GM12878 (cell line): Measurements from ENCODE around the gene PSMA2. TPM values are rescaled to one million over a fixed set of nuclear protein-coding genes. Genes with fewer than 3 reads are reported as not detected.

Experiments used
- ATF3 ChIP-seq: IDR thresholded peaks from 2 replicates; pipeline ENCODE4 v1.6.1; 2011; ENCODE audit warnings: low read depth, mild to moderate bottlenecking, low read length, moderate library complexity, borderline replicate concordance; ENCODE audit errors: extremely low read depth
- BCL11A ChIP-seq: IDR thresholded peaks from 2 replicates; pipeline ENCODE4 v1.6.1; 2011; ENCODE audit warnings: low read depth, low read length
- CHD2 ChIP-seq: IDR thresholded peaks from 2 replicates; pipeline ENCODE4 v1.6.1; 2011; ENCODE audit warnings: low read depth, low read length, improper control_type of control experiment, borderline replicate concordance
- E4F1 ChIP-seq: fragments of 450-650 bp; IDR thresholded peaks from 2 replicates; pipeline ENCODE4 v1.6.1; 2018; ENCODE audit warnings: borderline replicate concordance, mild to moderate bottlenecking; ENCODE audit not compliant: partially characterized antibody
- EED ChIP-seq: sonication (generic); IDR thresholded peaks from 2 replicates; pipeline ENCODE4 v1.6.1; 2016; ENCODE audit warnings: antibody characterized with exemption, low read depth
- FOXK2 ChIP-seq: fragments of 450-650 bp; IDR thresholded peaks from 2 replicates; pipeline ENCODE4 v1.6.1; 2017; ENCODE audit warnings: mild to moderate bottlenecking, moderate library complexity
- GABPA ChIP-seq: IDR thresholded peaks from 2 replicates; pipeline ENCODE4 v1.6.1; 2014; ENCODE audit warnings: antibody characterized with exemption, low read depth, mild to moderate bottlenecking, inconsistent platforms
- HCFC1 ChIP-seq: fragments of 150-350 bp; IDR thresholded peaks from 2 replicates; pipeline ENCODE4 v1.6.1; 2014; ENCODE audit warnings: low read length
- HDGF ChIP-seq: fragments of 450-650 bp; IDR thresholded peaks from 2 replicates; pipeline ENCODE4 v1.6.1; 2016; ENCODE audit warnings: antibody characterized with exemption
- HSF1 ChIP-seq: fragments of 150-350 bp; IDR thresholded peaks from 2 replicates; pipeline ENCODE4 v1.6.1; 2014; ENCODE audit warnings: mild to moderate bottlenecking, low read depth, low read length
- IRF3 ChIP-seq: fragments of 450-650 bp; IDR thresholded peaks from 2 replicates; pipeline ENCODE4 v1.6.1; 2014; ENCODE audit warnings: mild to moderate bottlenecking
- MXI1 ChIP-seq: fragments of 150-350 bp; IDR thresholded peaks from 2 replicates; pipeline ENCODE4 v1.6.1; 2011; ENCODE audit warnings: low read depth, mild to moderate bottlenecking, inconsistent platforms, low read length, improper control_type of control experiment
- NBN ChIP-seq: fragments of 450-650 bp; IDR thresholded peaks from 2 replicates; pipeline ENCODE4 v1.6.1; 2016
- POLR2A ChIP-seq: IDR thresholded peaks from 2 replicates; pipeline ENCODE4 v1.6.1; 2011; ENCODE audit warnings: low read depth, mild to moderate bottlenecking, low read length
- RAD21 ChIP-seq: IDR thresholded peaks from 2 replicates; pipeline ENCODE4 v1.6.1; 2011; ENCODE audit warnings: mild to moderate bottlenecking, low read depth, low read length, moderate library complexity; ENCODE audit not compliant: insufficient read depth
- RB1 ChIP-seq: fragments of 450-650 bp; formaldehyde crosslinking; IDR thresholded peaks from 2 replicates; pipeline ENCODE4 v1.6.1; 2017; ENCODE audit warnings: mild to moderate bottlenecking, borderline replicate concordance
- RBBP5 ChIP-seq: fragments of 200-600 bp; sonication (generic); conservative IDR thresholded peaks from 2 replicates; pipeline ENCODE4 v1.6.1; 2016
- RELB ChIP-seq: fragments of 450-650 bp; IDR thresholded peaks from 2 replicates; pipeline ENCODE4 v1.6.1; 2017; ENCODE audit warnings: low read depth, mild to moderate bottlenecking, moderate library complexity
- SIN3A ChIP-seq: IDR thresholded peaks from 2 replicates; pipeline ENCODE4 v1.6.1; 2012; ENCODE audit warnings: low read depth, low read length, improper control_type of control experiment
- STAT1 ChIP-seq: fragments of 450-650 bp; conservative IDR thresholded peaks from 2 replicates; pipeline ENCODE4 v1.6.1; 2014; ENCODE audit warnings: antibody characterized with exemption, mild to moderate bottlenecking
- ZBED1 ChIP-seq: IDR thresholded peaks from 2 replicates; pipeline ENCODE4 v1.6.1; 2016; ENCODE audit warnings: borderline replicate concordance
- ZNF24 ChIP-seq: fragments of 450-650 bp; IDR thresholded peaks from 2 replicates; pipeline ENCODE4 v1.6.1; 2017; ENCODE audit warnings: antibody characterized with exemption, mild to moderate bottlenecking
- ZNF384 ChIP-seq: IDR thresholded peaks from 2 replicates; pipeline ENCODE4 v1.6.1; 2012; ENCODE audit warnings: low read depth, mild to moderate bottlenecking, low read length, improper control_type of control experiment, borderline replicate concordance
- ZSCAN29 ChIP-seq: fragments of 450-650 bp; IDR thresholded peaks from 2 replicates; pipeline ENCODE4 v1.6.1; 2017; ENCODE audit warnings: mild to moderate bottlenecking, moderate library complexity
- polyA plus RNA-seq, 11 experiments: library from polyadenylated mRNA; depleted of rRNA in 4 of 11; unstranded in 6 of 11; stranded (reverse) in 5 of 11; fragments of >200 nt; fragmentation: Nextera tagmentation in 4 of 11; fragmentation: Illumina TruSeq in 1 of 11; extraction: Ambion mirVana in 4 of 11; extraction: Trizol in 1 of 11; gene quantifications; 1 replicate in 1 of 11; 2 replicates in 10 of 11; pipeline versions ENCODE4 v1.2.1 to v1.2.3, GENCODE V29; 2011 to 2016; ENCODE audit warnings: inconsistent platforms in 2 of 11, missing spikeins in 2 of 11, low read depth in 1 of 11
- total RNA-seq, 4 experiments: library from RNA; depleted of rRNA in 3 of 4; stranded (reverse); fragments of >200 nt in 3 of 4; fragmentation: Illumina TruSeq in 1 of 4; extraction: Trizol in 1 of 4; gene quantifications; 2 replicates each; pipeline versions ENCODE4 v1.2.1 to v1.2.3, GENCODE V29; 2013 to 2021

Gene PSMA2
- total and polyA plus RNA-seq, 10 of the 15 experiments (the other 5 are each of a cell fraction or from before 2014, with no cell fraction given), result 129 to 1,223 (median 317) TPM

GRCh38 chr7:42911454-42912447 lies 20.2 kb downstream of the PSMA2 start, which contains the start of gene C7orf25 (continued):
- TF ChIP-seq E4F1 (peak; percentile 56), NBN (no peak; the same call in 1 of the 2 replicates), STAT1 (peak; percentile 66; the same call in 1 of the 2 replicates), ZBED1 (no peak), POLR2A (peak; percentile 72), RB1 (no peak; the same call in 1 of the 2 replicates), HDGF (peak; percentile 77; the same call in 1 of the 2 replicates), HCFC1 (peak; percentile 91), SIN3A (no peak), EED (0 out of 2 replicates have a peak, but pooled peaks have one; percentile 37), RELB (0 out of 2 replicates have a peak, but pooled peaks have one; percentile 29), IRF3 (0 out of 2 replicates have a peak, but pooled peaks have one; percentile 37), GABPA (peak; percentile 79), ATF3 (peak; percentile 71; the same call in 1 of the 2 replicates), ZNF384 (no peak), ZSCAN29 (0 out of 2 replicates have a peak, but pooled peaks have one; percentile 22), BCL11A (no peak), CHD2 (peak; percentile 55), RBBP5 (no peak), RAD21 (no peak), FOXK2 (no peak), ZNF24 (0 out of 2 replicates have a peak, but pooled peaks have one; percentile 22), MXI1 (no peak), HSF1 (no peak)
